Peyer's patch (tissue), 4 donors: ENCODE measurements around the gene PTPRK. TPM values are rescaled to one million over a fixed set of nuclear protein-coding genes. Genes with fewer than 3 reads are reported as not detected.

ENCODE experiments used
- DNase-seq, 3 donors: peaks; one replicate each; pipeline ENCODE4 v3.0.0-alpha.2; 2017 to 2019
- H3K27ac ChIP-seq, 4 donors: fragments of 200-600 bp; sonication (generic); one replicate each; pipeline ENCODE4 v1.5.1; 2016 to 2019
- H3K27me3 ChIP-seq, 2 donors: fragments of 200-600 bp; sonication (generic); one replicate each; pipeline ENCODE4 v1.5.1; 2019
- H3K36me3 ChIP-seq, 3 donors: fragments of 200-600 bp; sonication (generic); one replicate each; pipeline ENCODE4 v1.5.1; 2016 to 2019
- H3K4me1 ChIP-seq, 4 donors: fragments of 200-600 bp; sonication (generic); one replicate each; pipeline ENCODE4 v1.5.1; 2016 to 2019
- H3K4me3 ChIP-seq, 4 donors: fragments of 200-600 bp; sonication (generic); 1 replicate in 3 of 4; 2 replicates in 1 of 4; pipeline ENCODE4 v1.5.1; 2016 to 2019; ENCODE audit warnings: mild to moderate bottlenecking in 1 of 4
- H3K9me3 ChIP-seq, 4 donors: fragments of 200-600 bp; sonication (generic); one replicate each; pipeline ENCODE4 v1.5.1; 2016 to 2019; ENCODE audit warnings: mild to moderate bottlenecking in 1 of 4
- CTCF ChIP-seq, 6 experiments: fragments of 450-650 bp in 4 of 6; fragments of 200-600 bp in 2 of 6; sonication (generic) in 1 of 6; IDR thresholded peaks; one replicate each; pipeline ENCODE4 v1.5.1; 2017 to 2019; ENCODE audit warnings: antibody characterized with exemption in 6 of 6, mild to moderate bottlenecking in 3 of 6, moderate library complexity in 1 of 6
- POLR2A ChIP-seq, 2 donors: fragments of 450-650 bp; IDR thresholded peaks; one replicate each; pipeline ENCODE4 v1.5.1; 2017; ENCODE audit warnings: antibody characterized with exemption in 2 of 2, mild to moderate bottlenecking in 2 of 2, moderate library complexity in 2 of 2
- total RNA-seq, 4 donors: library from RNA; depleted of rRNA; stranded (reverse); fragments of >200 nt; gene quantifications; one replicate each; pipeline ENCODE4 v1.1.0, GENCODE V29; 2016

Gene PTPRK
- total RNA-seq, 4 donors from 2014 or later = 109 to 192 (median 153) TPM

GRCh38 chr6:127967708-127968107, 552.7 kb downstream of the PTPRK start:
- no peaks in the 10 kb centered on the region for H3K27me3 ChIP-seq
- peaks cover 0 to 34% (median 0%) of the 10 kb centered on the region in 3 donors for H3K36me3 ChIP-seq
- TF ChIP-seq CTCF (IDR thresholded peaks at IDR 0.05) (no peak), POLR2A (IDR thresholded peaks at IDR 0.05) (no peak)
- no peak overlapping the region for H3K27ac ChIP-seq
- H3K9me3 ChIP-seq = no peaks in the 10 kb centered on the region
- no peak for DNase-seq
- H3K4me3 ChIP-seq = no peak overlapping the region
- no peaks in the 10 kb centered on the region for H3K4me1 ChIP-seq

GRCh38 chr6:127966616-127967015, 553.8 kb downstream of the PTPRK start:
- Histone ChIP-seq H3K27me3 (no peaks in the 10 kb centered on the region), H3K9me3 (no peaks in the 10 kb centered on the region), H3K4me3 (no peak overlapping the region), H3K27ac (no peak overlapping the region), H3K4me1 (no peaks in the 10 kb centered on the region), H3K36me3 (peaks cover 0 to 25% (median 0%) of the 10 kb centered on the region in 3 donors)
- TF ChIP-seq POLR2A (IDR thresholded peaks at IDR 0.05) = no peak
- no peak for DNase-seq

GRCh38 chr6:127963495-127963894, 556.9 kb downstream of the PTPRK start:
- Histone ChIP-seq H3K27me3 (no peaks in the 10 kb centered on the region), H3K36me3 (peaks cover 0 to 1% (median 0%) of the 10 kb centered on the region in 3 donors), H3K4me3 (no peak overlapping the region), H3K27ac (no peak overlapping the region), H3K4me1 (no peaks in the 10 kb centered on the region), H3K9me3 (no peaks in the 10 kb centered on the region)
- DNase-seq = no peak
- TF ChIP-seq POLR2A (IDR thresholded peaks at IDR 0.05) (no peak), CTCF (IDR thresholded peaks at IDR 0.05) (no peak)

GRCh38 chr6:127959869-127960268, 560.5 kb downstream of the PTPRK start:
- Histone ChIP-seq H3K36me3 (no peaks in the 10 kb centered on the region), H3K27ac (no peak overlapping the region), H3K4me3 (no peak overlapping the region), H3K9me3 (no peaks in the 10 kb centered on the region), H3K27me3 (no peaks in the 10 kb centered on the region), H3K4me1 (no peaks in the 10 kb centered on the region)
- DNase-seq = no peak
- TF ChIP-seq CTCF (IDR thresholded peaks at IDR 0.05) (no peak), POLR2A (IDR thresholded peaks at IDR 0.05) (no peak)

- no peaks in the 10 kb centered on the region for H3K4me1 ChIP-seq
- TF ChIP-seq POLR2A (IDR thresholded peaks at IDR 0.05) (no peak), CTCF (IDR thresholded peaks at IDR 0.05) (no peak)
- H3K27me3 ChIP-seq = no peaks in the 10 kb centered on the region
- no peak overlapping the region for H3K4me3 ChIP-seq
- H3K27ac ChIP-seq = no peak overlapping the region
- no peaks in the 10 kb centered on the region for H3K36me3 ChIP-seq
- no peak for DNase-seq
- H3K9me3 ChIP-seq = no peaks in the 10 kb centered on the region
These were observed 563.4 kb downstream of the PTPRK start for GRCh38 chr6:127956956-127957355.

GRCh38 chr6:127956260-127956888, 564.0 kb downstream of the PTPRK start:
- Histone ChIP-seq H3K27me3 (no peaks in the 10 kb centered on the region), H3K36me3 (no peaks in the 10 kb centered on the region), H3K27ac (no peak overlapping the region), H3K9me3 (no peaks in the 10 kb centered on the region), H3K4me1 (no peaks in the 10 kb centered on the region), H3K4me3 (no peak overlapping the region)
- TF ChIP-seq POLR2A (IDR thresholded peaks at IDR 0.05) (no peak), CTCF (IDR thresholded peaks at IDR 0.05) (no peak)
- DNase-seq = no peak
